ENCODE results near the gene TPCN2. TPM values are rescaled to one million over a fixed set of nuclear protein-coding genes. Genes with fewer than 3 reads are reported as not detected.

The TPCN2 gene
- total and polyA plus RNA-seq, 2 of the 8 experiments (the other 6 are each of a cell fraction or from before 2014, with no cell fraction given): 9.7 to 18.6 TPM

DNA sequence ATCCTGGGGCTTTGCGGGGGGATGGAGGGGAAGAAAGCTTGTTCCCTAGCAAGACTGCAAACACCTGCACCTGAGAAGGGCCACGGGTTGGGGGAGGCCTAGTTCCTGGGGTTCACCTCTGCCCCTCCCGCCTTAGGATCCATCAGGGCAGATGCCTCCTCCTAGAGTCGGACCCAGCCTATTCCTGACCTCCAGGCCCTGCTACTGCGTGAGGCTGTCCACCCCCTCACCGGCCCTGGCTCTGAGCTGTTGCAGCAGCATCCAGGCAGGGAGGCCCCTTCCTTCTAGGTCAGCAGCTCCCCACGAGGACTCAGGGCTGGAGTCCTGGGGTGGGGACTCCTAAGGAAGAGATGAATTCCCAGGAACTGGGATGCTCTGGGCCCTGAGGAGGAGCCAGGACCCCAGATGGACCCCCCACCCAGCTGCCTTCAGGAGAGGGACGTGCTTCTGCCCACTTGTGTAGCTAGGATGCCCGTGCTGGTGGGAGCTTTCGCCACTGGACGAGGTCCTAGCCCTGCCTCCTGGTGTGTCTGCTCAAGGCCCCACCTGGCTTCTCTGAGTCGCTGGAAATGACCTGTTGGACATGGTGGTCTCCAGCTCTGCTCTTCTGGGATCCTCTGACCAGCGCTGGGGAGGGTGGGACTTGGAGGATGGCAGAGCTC, 46.0 kb upstream of the TPCN2 start (continued):
- TF ChIP-seq, protein P1, sequence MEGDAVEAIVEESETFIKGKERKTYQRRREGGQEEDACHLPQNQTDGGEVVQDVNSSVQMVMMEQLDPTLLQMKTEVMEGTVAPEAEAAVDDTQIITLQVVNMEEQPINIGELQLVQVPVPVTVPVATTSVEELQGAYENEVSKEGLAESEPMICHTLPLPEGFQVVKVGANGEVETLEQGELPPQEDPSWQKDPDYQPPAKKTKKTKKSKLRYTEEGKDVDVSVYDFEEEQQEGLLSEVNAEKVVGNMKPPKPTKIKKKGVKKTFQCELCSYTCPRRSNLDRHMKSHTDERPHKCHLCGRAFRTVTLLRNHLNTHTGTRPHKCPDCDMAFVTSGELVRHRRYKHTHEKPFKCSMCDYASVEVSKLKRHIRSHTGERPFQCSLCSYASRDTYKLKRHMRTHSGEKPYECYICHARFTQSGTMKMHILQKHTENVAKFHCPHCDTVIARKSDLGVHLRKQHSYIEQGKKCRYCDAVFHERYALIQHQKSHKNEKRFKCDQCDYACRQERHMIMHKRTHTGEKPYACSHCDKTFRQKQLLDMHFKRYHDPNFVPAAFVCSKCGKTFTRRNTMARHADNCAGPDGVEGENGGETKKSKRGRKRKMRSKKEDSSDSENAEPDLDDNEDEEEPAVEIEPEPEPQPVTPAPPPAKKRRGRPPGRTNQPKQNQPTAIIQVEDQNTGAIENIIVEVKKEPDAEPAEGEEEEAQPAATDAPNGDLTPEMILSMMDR (IDR thresholded peaks at IDR 0.05; ENCODE audit: control extremely low read depth in 1 of 3, insufficient read depth in 1 of 3, low read depth in 1 of 3, low read length in 3 of 3): no peak
- TF ChIP-seq CBX8 (IDR thresholded peaks at IDR 0.05; ENCODE audit: borderline replicate concordance, low read depth, low read length): no peak
- no peak for TF ChIP-seq KDM4A (IDR thresholded peaks at IDR 0.05; ENCODE audit: low read depth, low read length, severe bottlenecking)
- no peak for TF ChIP-seq TBP (IDR thresholded peaks at IDR 0.05; ENCODE audit: low read depth, low read length)
- TF ChIP-seq SIX5 (IDR thresholded peaks at IDR 0.05; ENCODE audit: low read depth, low read length): no peak
- TF ChIP-seq KDM5A (IDR thresholded peaks at IDR 0.05; ENCODE audit: low read length): no peak
- no peak for TF ChIP-seq RXRA (IDR thresholded peaks at IDR 0.05; ENCODE audit: insufficient read depth, low read depth, low read length)
- no peak for TF ChIP-seq SIRT6 (IDR thresholded peaks at IDR 0.05; ENCODE audit: low read length)
- TF ChIP-seq HDAC6 (IDR thresholded peaks at IDR 0.05; ENCODE audit: low read depth, low read length): no peak
